Naive thymus-derived CD4-positive, alpha-beta T cell (primary cell): ENCODE measurements around the gene MROH8. TPM values are rescaled to one million over a fixed set of nuclear protein-coding genes. Genes with fewer than 3 reads are reported as not detected.

Source experiments
- ATAC-seq: fragments of 150-1000 bp; cut with Tn5 transposase; 2 replicates; pipeline ENCODE4 v1.10.0; 2021; ENCODE audit warnings: mild to moderate bottlenecking, moderate library complexity
- CTCF ChIA-PET: fragments of 350-600 bp; sonication (Branson Sonifier 250); formaldehyde crosslinking; loops from one replicate; lab custom pipeline; 2021; ENCODE audit warnings: antibody characterized with exemption; lab: Charles Lee
- POLR2A ChIA-PET: fragments of 350-600 bp; sonication (Branson Sonifier 250); formaldehyde crosslinking; loops from one replicate; lab custom pipeline; 2021; ENCODE audit warnings: antibody characterized with exemption, inconsistent platforms; lab: Charles Lee
- DNase-seq, 9 donors: peaks; one replicate each; pipeline versions ENCODE4 v3.0.0 to v3.0.0-alpha.2; 2020 to 2022; ENCODE audit warnings: mixed read lengths in 1 of 9
- H3K27ac ChIP-seq: one replicate; pipeline ENCODE4 v1.7.0; 2013; ENCODE audit warnings: mild to moderate bottlenecking, low read depth, low read length, moderate library complexity
- H3K27me3 ChIP-seq, 2 donors: one replicate each; pipeline ENCODE4 v1.7.0; 2013; ENCODE audit warnings: low read length in 2 of 2, mild to moderate bottlenecking in 2 of 2, moderate library complexity in 2 of 2; ENCODE audit not compliant: control insufficient read depth in 2 of 2, insufficient read depth in 2 of 2
- H3K36me3 ChIP-seq, 3 experiments: 1 replicate in 2 of 3; 2 replicates in 1 of 3; pipeline ENCODE4 v1.7.0; 2013; ENCODE audit warnings: low read length in 3 of 3, mild to moderate bottlenecking in 3 of 3, moderate library complexity in 1 of 3; ENCODE audit not compliant: insufficient read depth in 3 of 3, control insufficient read depth in 2 of 3
- H3K4me1 ChIP-seq, 2 donors: one replicate each; pipeline ENCODE4 v1.7.0; 2013; ENCODE audit warnings: low read length in 2 of 2, mild to moderate bottlenecking in 2 of 2, moderate library complexity in 1 of 2; ENCODE audit not compliant: control insufficient read depth in 2 of 2, insufficient read depth in 2 of 2
- H3K4me3 ChIP-seq: 2 replicates; pipeline ENCODE4 v1.7.0; 2013; ENCODE audit warnings: mild to moderate bottlenecking, low read length
- H3K9me3 ChIP-seq, 3 experiments: 1 replicate in 2 of 3; 2 replicates in 1 of 3; pipeline ENCODE4 v1.7.0; 2013; ENCODE audit warnings: low read length in 3 of 3; ENCODE audit not compliant: control insufficient read depth in 2 of 3
- H3K27ac Mint-ChIP-seq, 9 donors: one replicate each; pipeline ENCODE4 v1.8.0; 2020 to 2022; ENCODE audit warnings: mixed read lengths in 9 of 9, mild to moderate bottlenecking in 8 of 9, moderate library complexity in 5 of 9, inconsistent platforms in 2 of 9
- H3K27me3 Mint-ChIP-seq, 5 donors: one replicate each; pipeline ENCODE4 v1.8.0; 2021 to 2022; ENCODE audit warnings: mixed read lengths in 5 of 5, mild to moderate bottlenecking in 1 of 5
- H3K36me3 Mint-ChIP-seq, 5 donors: one replicate each; pipeline ENCODE4 v1.8.0; 2020 to 2022; ENCODE audit warnings: mixed read lengths in 5 of 5, mild to moderate bottlenecking in 3 of 5, inconsistent platforms in 1 of 5
- H3K4me1 Mint-ChIP-seq, 7 donors: one replicate each; pipeline ENCODE4 v1.8.0; 2020 to 2022; ENCODE audit warnings: mixed read lengths in 7 of 7, mild to moderate bottlenecking in 3 of 7, inconsistent platforms in 1 of 7
- H3K4me3 Mint-ChIP-seq, 10 donors: one replicate each; pipeline ENCODE4 v1.8.0; 2020 to 2022; ENCODE audit warnings: mild to moderate bottlenecking in 10 of 10, mixed read lengths in 10 of 10, moderate library complexity in 6 of 10, inconsistent platforms in 2 of 10
- H3K9me3 Mint-ChIP-seq, 11 donors: one replicate each; pipeline ENCODE4 v1.8.0; 2020 to 2022; ENCODE audit warnings: mixed read lengths in 11 of 11, mild to moderate bottlenecking in 4 of 11, inconsistent platforms in 1 of 11, moderate library complexity in 1 of 11
- intact Hi-C, 2 donors: fragments of 100-400 bp; cut with micrococcal nuclease; formaldehyde crosslinking; loops; one replicate each; pipeline ENCODE4 v1.15.1; 2023
- polyA plus RNA-seq, 2 donors: library from polyadenylated mRNA; unstranded; fragments of 300-500 nt; fragmentation: Illumina TruSeq; gene quantifications; one replicate each; pipeline ENCODE4 v1.2.3, GENCODE V29; 2021
- total RNA-seq, 6 experiments: library from RNA in 5 of 6; stranded (reverse) in 5 of 6; gene quantifications; 1 replicate in 5 of 6; 2 replicates in 1 of 6; pipeline ENCODE4 v1.2.3 and lab custom pipeline; 2021 to 2026

Gene MROH8
- total and polyA plus RNA-seq, 7 experiments from 2014 or later: 0.59 to 1.9 (median 1.6) TPM

GRCh38 chr20:37188787-37189186 is 9.4 kb upstream of the MROH8 start:
- H3K9me3 ChIP-seq: no peaks in the 10 kb centered on the region
- CTCF ChIA-PET: interaction anchor here (0.5 to 1.0 kb wide), 3 partner anchors 10 to 340 kb away, joined by 3 to 4 read pairs (median 3); partner anchors contain the start of gene BLCAP
- Mint-ChIP-seq H3K36me3 (peaks cover 4 to 32% (median 28%) of the 10 kb centered on the region in 5 donors), H3K9me3 (no peaks in the 10 kb centered on the region), H3K27ac (peak overlapping the region in 5 of 9 donors; percentile 30 to 86 (median 45)), H3K27me3 (no peaks in the 10 kb centered on the region), H3K4me3 (peak overlapping the region in 1 of 10 donors; percentile 59), H3K4me1 (peaks cover 47 to 79% (median 77%) of the 10 kb centered on the region in 7 donors)
- POLR2A ChIA-PET: interaction anchor here (4.9 kb wide), 1 partner anchor 11 kb away, joined by 46 read pairs; the partner anchor contains the start of genes MROH8 and RPN2
- peaks cover 5 to 54% (median 5%) of the 10 kb centered on the region in 3 experiments for H3K36me3 ChIP-seq
- H3K4me3 ChIP-seq: no peak overlapping the region
- DNase-seq: no peak
- no peak for ATAC-seq
- H3K27me3 ChIP-seq: no peaks in the 10 kb centered on the region
- intact Hi-C loops: no loop called here
- no peak overlapping the region for H3K27ac ChIP-seq
- H3K4me1 ChIP-seq: peaks cover 28 to 30% of the 10 kb centered on the region in 2 donors

- no peak for ATAC-seq
- ChIA-PET POLR2A (no interaction called here), CTCF (no interaction called here)
- H3K4me1 ChIP-seq: peaks cover 15% of the 10 kb centered on the region in 2 donors
- peaks cover 5 to 54% (median 5%) of the 10 kb centered on the region in 3 experiments for H3K36me3 ChIP-seq
- H3K9me3 Mint-ChIP-seq: no peaks in the 10 kb centered on the region
- no peak for DNase-seq
- H3K4me1 Mint-ChIP-seq: peaks cover 46 to 84% (median 80%) of the 10 kb centered on the region in 7 donors
- no peaks in the 10 kb centered on the region for H3K27me3 ChIP-seq
- peak overlapping the region in 5 of 9 donors; percentile 28 to 72 (median 56) for H3K27ac Mint-ChIP-seq
- no peak overlapping the region for H3K27ac ChIP-seq
- peaks cover 4 to 37% (median 28%) of the 10 kb centered on the region in 5 donors for H3K36me3 Mint-ChIP-seq
- H3K9me3 ChIP-seq: no peaks in the 10 kb centered on the region
- H3K4me3 ChIP-seq: no peak overlapping the region
- H3K27me3 Mint-ChIP-seq: no peaks in the 10 kb centered on the region
- peak overlapping the region in 1 of 10 donors; percentile 23 for H3K4me3 Mint-ChIP-seq
- intact Hi-C loops: no loop called here
These were observed 6.3 kb upstream of the MROH8 start for GRCh38 chr20:37185686-37186085.

- H3K4me1 Mint-ChIP-seq: peaks cover 39 to 56% (median 44%) of the 10 kb centered on the region in 7 donors
These were observed 556 bp upstream of the MROH8 start for GRCh38 chr20:37179683-37180524.

GRCh38 chr20:37172836-37173235 is 6.5 kb downstream of the MROH8 start:
- peaks cover 2 to 22% (median 7%) of the 10 kb centered on the region in 5 donors for H3K36me3 Mint-ChIP-seq
- peaks cover 0 to 6% (median 2%) of the 10 kb centered on the region in 7 donors for H3K4me1 Mint-ChIP-seq
- DNase-seq (no peak), ATAC-seq (no peak)
- H3K4me3 Mint-ChIP-seq: no peak overlapping the region
- H3K27ac Mint-ChIP-seq: no peak overlapping the region
- Histone ChIP-seq H3K36me3 (no peaks in the 10 kb centered on the region), H3K4me3 (no peak overlapping the region), H3K9me3 (no peaks in the 10 kb centered on the region), H3K27me3 (no peaks in the 10 kb centered on the region), H3K4me1 (peaks cover 0 to 2% of the 10 kb centered on the region in 2 donors), H3K27ac (no peak overlapping the region)
- ChIA-PET CTCF (no interaction called here), POLR2A (interaction anchor here (0.7 kb wide), 1 partner anchor 561 kb away, joined by 3 read pairs; no protein-coding TSS in a partner anchor)
- no peaks in the 10 kb centered on the region for H3K9me3 Mint-ChIP-seq
- intact Hi-C loops: loop anchor here (10.0 kb wide), 2 partner anchors 398 to 578 kb away; partner anchors contain the start of gene DSN1 (in 1 of the 2)
- peaks cover 0 to 17% (median 0%) of the 10 kb centered on the region in 5 donors for H3K27me3 Mint-ChIP-seq

More at GRCh38 chr20:37179683-37180524, 556 bp upstream of the MROH8 start:
- intact Hi-C loops: loop anchor here (1.0 to 10.0 kb wide), 14 partner anchors 12 to 1438 kb away; partner anchors contain the start of genes DSN1 (in 1 of the 2), RBL1 (in 1 of the 2), RBM39 (in 1 of the 2) and SAMHD1 (in 1 of the 2)
- no peak for DNase-seq
- Histone ChIP-seq H3K4me3 (peak overlapping the region; percentile 85), H3K9me3 (no peaks in the 10 kb centered on the region), H3K4me1 (peaks cover 13 to 15% of the 10 kb centered on the region in 2 donors), H3K36me3 (peaks cover 0 to 27% (median 0%) of the 10 kb centered on the region in 3 experiments), H3K27me3 (no peaks in the 10 kb centered on the region), H3K27ac (peak overlapping the region; percentile 87)
- Mint-ChIP-seq H3K4me3 (peak overlapping the region; percentile 89 to 99 (median 96)), H3K27me3 (peaks cover 0 to under 1% (median 0%) of the 10 kb centered on the region in 5 donors), H3K9me3 (peaks cover 0 to 2% (median 0%) of the 10 kb centered on the region in 11 donors), H3K27ac (peak overlapping the region; percentile 94 to 99 (median 96)), H3K36me3 (peaks cover 4 to 19% (median 10%) of the 10 kb centered on the region in 5 donors)
- ATAC-seq: no peak
- ChIA-PET POLR2A (interaction anchor here (0.9 to 3.3 kb wide), 7 partner anchors 11 to 348 kb away, joined by 3 to 46 read pairs (median 11); partner anchors contain the start of genes BLCAP and RBL1), CTCF (interaction anchor here (1.6 to 4.9 kb wide), 3 partner anchors 14 to 172 kb away, joined by 4 to 53 read pairs (median 8); no protein-coding TSS in a partner anchor)

GRCh38 chr20:37166867-37167266 is 12.5 kb downstream of the MROH8 start:
- DNase-seq (no peak), ATAC-seq (no peak)
- peaks cover 0 to 23% (median 4%) of the 10 kb centered on the region in 5 donors for H3K36me3 Mint-ChIP-seq
- H3K9me3 ChIP-seq: no peaks in the 10 kb centered on the region
- no peak overlapping the region for H3K4me3 Mint-ChIP-seq
- H3K27me3 Mint-ChIP-seq: peaks cover 0 to 28% (median 0%) of the 10 kb centered on the region in 5 donors
- ChIA-PET POLR2A (no interaction called here), CTCF (interaction anchor here (0.6 kb wide), 1 partner anchor 217 kb away, joined by 6 read pairs; no protein-coding TSS in a partner anchor)
- no peaks in the 10 kb centered on the region for H3K9me3 Mint-ChIP-seq
- H3K27me3 ChIP-seq: no peaks in the 10 kb centered on the region
- no peaks in the 10 kb centered on the region for H3K4me1 ChIP-seq
- H3K27ac ChIP-seq: no peak overlapping the region
- H3K27ac Mint-ChIP-seq: no peak overlapping the region
- intact Hi-C loops: no loop called here
- H3K4me1 Mint-ChIP-seq: peaks cover 0 to 2% (median 0%) of the 10 kb centered on the region in 7 donors
- H3K36me3 ChIP-seq: no peaks in the 10 kb centered on the region
- no peak overlapping the region for H3K4me3 ChIP-seq

- Histone ChIP-seq H3K27me3 (no peaks in the 10 kb centered on the region), H3K4me1 (no peaks in the 10 kb centered on the region), H3K9me3 (no peaks in the 10 kb centered on the region), H3K4me3 (no peak overlapping the region), H3K27ac (no peak overlapping the region), H3K36me3 (no peaks in the 10 kb centered on the region)
- H3K9me3 Mint-ChIP-seq: no peaks in the 10 kb centered on the region
- H3K27me3 Mint-ChIP-seq: peaks cover 0 to 33% (median 0%) of the 10 kb centered on the region in 5 donors
- intact Hi-C loops: no loop called here
- no peaks in the 10 kb centered on the region for H3K4me1 Mint-ChIP-seq
- ChIA-PET POLR2A (interaction anchor here (0.7 to 1.4 kb wide), 2 partner anchors 14 to 520 kb away, joined by 3 read pairs; partner anchors contain the start of genes MROH8 and RPN2), CTCF (no interaction called here)
- DNase-seq (no peak), ATAC-seq (no peak)
- no peak overlapping the region for H3K27ac Mint-ChIP-seq
- H3K4me3 Mint-ChIP-seq: no peak overlapping the region
- peaks cover 0 to 17% (median 4%) of the 10 kb centered on the region in 5 donors for H3K36me3 Mint-ChIP-seq
These were observed 14.3 kb downstream of the MROH8 start for GRCh38 chr20:37165031-37165430.
